Measurements from ENCODE around the gene LEFTY2. TPM values are rescaled to one million over a fixed set of nuclear protein-coding genes. Genes with fewer than 3 reads are reported as not detected.

LEFTY2 gene
- total and polyA plus RNA-seq, 9 of the 15 experiments (the other 6 are each of a cell fraction or from before 2014, with no cell fraction given): 0.04 to 0.14 TPM; not detected in 7

DNA sequence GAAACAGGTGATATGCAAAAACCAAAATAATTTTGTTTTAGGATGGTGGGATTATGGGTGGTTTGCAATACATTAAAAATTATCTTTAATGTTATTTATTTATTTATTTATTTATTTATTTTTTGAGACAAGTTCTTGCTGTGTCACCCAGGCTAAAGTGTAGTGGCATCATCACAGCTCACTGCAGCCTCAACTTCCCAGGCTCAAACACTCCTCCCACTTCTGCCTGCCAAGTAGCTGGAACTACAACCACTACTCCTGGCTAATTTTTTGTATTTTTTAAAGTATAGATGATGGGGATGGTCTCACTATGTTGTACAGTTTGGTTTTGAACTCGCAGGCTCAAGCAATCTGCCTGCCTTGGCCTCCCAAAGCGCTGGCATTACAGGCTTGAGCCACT, 10.5 kb downstream of the LEFTY2 start:
- Histone ChIP-seq H3K9me3 (replicated peaks; ENCODE audit: control insufficient read depth, insufficient read depth, low read depth, low read length) (no peaks in the 10 kb centered on the region), H3K79me2 (ENCODE audit: control insufficient read depth, insufficient read depth, low read length) (no peaks in the 10 kb centered on the region), H2AFZ (ENCODE audit: low read depth, low read length) (peak overlapping the region; percentile 80), H3K27me3 (ENCODE audit: control insufficient read depth in 2 of 2, insufficient read depth in 2 of 2, low read length in 2 of 2) (no peaks in the 10 kb centered on the region), H3K4me3 (no peak overlapping the region), H3K27ac (ENCODE audit: extremely low read depth, low read depth, low read length) (peak overlapping the region; percentile 62; the same call in 1 of the 3 replicates), H3K4me1 (replicated peaks in 1 of 2; ENCODE audit: control insufficient read depth in 2 of 2, insufficient read depth in 2 of 2, low read length in 2 of 2) (peaks cover 47 to 50% of the 10 kb centered on the region in 2 experiments), H3K9ac (ENCODE audit: insufficient read depth in 1 of 2, low read depth in 2 of 2, low read length in 2 of 2) (peak overlapping the region in 1 of 2 experiments; percentile 32; a peak in 2 of 4 replicates), H3K4me2 (ENCODE audit: insufficient read depth, low read length) (peak overlapping the region; percentile 67; the same call in 1 of the 2 replicates), H3K9me1 (ENCODE audit: control insufficient read depth, insufficient read depth, low read length) (no peaks in the 10 kb centered on the region), H4K20me1 (replicated peaks; ENCODE audit: control insufficient read depth, insufficient read depth, low read length) (no peaks in the 10 kb centered on the region), H3K36me3 (ENCODE audit: control insufficient read depth, insufficient read depth, low read length) (no peaks in the 10 kb centered on the region)
- ChIA-PET POLR2A (interaction anchor here (0.6 to 1.1 kb wide), 4 partner anchors 12 to 1425 kb away, joined by 3 to 6 read pairs (median 3); no protein-coding TSS in a partner anchor), CTCF (ENCODE audit: low intra/inter-chr PET ratio) (no interaction called here)
- intact Hi-C loops (cut with micrococcal nuclease) (no loop called here), in situ Hi-C loops (cut with MboI) (no loop called here)
- FAIRE-seq (no peak), DNase-seq (ENCODE audit: extremely low read depth in 1 of 4, low spot score in 3 of 4) (no peak), ATAC-seq (no peak)
- no TSS peak for BruUV-seq (replicated peaks)
- WGBS (ENCODE audit: insufficient coverage, low coverage, missing lambda C conversion rate): 89% methylated on average over 2 of the region's 2 CpGs
- TF ChIP-seq, protein P1, sequence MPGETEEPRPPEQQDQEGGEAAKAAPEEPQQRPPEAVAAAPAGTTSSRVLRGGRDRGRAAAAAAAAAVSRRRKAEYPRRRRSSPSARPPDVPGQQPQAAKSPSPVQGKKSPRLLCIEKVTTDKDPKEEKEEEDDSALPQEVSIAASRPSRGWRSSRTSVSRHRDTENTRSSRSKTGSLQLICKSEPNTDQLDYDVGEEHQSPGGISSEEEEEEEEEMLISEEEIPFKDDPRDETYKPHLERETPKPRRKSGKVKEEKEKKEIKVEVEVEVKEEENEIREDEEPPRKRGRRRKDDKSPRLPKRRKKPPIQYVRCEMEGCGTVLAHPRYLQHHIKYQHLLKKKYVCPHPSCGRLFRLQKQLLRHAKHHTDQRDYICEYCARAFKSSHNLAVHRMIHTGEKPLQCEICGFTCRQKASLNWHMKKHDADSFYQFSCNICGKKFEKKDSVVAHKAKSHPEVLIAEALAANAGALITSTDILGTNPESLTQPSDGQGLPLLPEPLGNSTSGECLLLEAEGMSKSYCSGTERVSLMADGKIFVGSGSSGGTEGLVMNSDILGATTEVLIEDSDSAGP (CRISPR knock-in tag; IDR thresholded peaks at IDR 0.05): no peak
- TF ChIP-seq, protein P2, sequence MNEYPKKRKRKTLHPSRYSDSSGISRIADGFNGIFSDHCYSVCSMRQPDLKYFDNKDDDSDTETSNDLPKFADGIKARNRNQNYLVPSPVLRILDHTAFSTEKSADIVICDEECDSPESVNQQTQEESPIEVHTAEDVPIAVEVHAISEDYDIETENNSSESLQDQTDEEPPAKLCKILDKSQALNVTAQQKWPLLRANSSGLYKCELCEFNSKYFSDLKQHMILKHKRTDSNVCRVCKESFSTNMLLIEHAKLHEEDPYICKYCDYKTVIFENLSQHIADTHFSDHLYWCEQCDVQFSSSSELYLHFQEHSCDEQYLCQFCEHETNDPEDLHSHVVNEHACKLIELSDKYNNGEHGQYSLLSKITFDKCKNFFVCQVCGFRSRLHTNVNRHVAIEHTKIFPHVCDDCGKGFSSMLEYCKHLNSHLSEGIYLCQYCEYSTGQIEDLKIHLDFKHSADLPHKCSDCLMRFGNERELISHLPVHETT (CRISPR knock-in tag; conservative IDR thresholded peaks at IDR 0.05 in 1 of 2, IDR thresholded peaks at IDR 0.05 in 1 of 2): no peak
- TF ChIP-seq, protein P3, sequence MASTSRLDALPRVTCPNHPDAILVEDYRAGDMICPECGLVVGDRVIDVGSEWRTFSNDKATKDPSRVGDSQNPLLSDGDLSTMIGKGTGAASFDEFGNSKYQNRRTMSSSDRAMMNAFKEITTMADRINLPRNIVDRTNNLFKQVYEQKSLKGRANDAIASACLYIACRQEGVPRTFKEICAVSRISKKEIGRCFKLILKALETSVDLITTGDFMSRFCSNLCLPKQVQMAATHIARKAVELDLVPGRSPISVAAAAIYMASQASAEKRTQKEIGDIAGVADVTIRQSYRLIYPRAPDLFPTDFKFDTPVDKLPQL (IDR thresholded peaks at IDR 0.05; ENCODE audit: extremely low read depth, insufficient read length): no peak
- TF ChIP-seq, protein P4, sequence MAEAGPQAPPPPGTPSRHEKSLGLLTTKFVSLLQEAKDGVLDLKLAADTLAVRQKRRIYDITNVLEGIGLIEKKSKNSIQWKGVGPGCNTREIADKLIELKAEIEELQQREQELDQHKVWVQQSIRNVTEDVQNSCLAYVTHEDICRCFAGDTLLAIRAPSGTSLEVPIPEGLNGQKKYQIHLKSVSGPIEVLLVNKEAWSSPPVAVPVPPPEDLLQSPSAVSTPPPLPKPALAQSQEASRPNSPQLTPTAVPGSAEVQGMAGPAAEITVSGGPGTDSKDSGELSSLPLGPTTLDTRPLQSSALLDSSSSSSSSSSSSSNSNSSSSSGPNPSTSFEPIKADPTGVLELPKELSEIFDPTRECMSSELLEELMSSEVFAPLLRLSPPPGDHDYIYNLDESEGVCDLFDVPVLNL (CRISPR knock-in tag; IDR thresholded peaks at IDR 0.05; ENCODE audit: low read depth): no peak
- TF ChIP-seq ZNF143 (CRISPR knock-in tag; IDR thresholded peaks at IDR 0.05) (no peak), RBM22 (IDR thresholded peaks at IDR 0.05; ENCODE audit: low read depth, low read length, poor library complexity, severe bottlenecking) (no peak), ZBTB2 (IDR thresholded peaks at IDR 0.05) (no peak), MTF1 (CRISPR knock-in tag; IDR thresholded peaks at IDR 0.05; ENCODE audit: borderline replicate concordance) (no peak), NR2C2 (CRISPR knock-in tag; IDR thresholded peaks at IDR 0.05) (no peak), NR2C2 (tag; IDR thresholded peaks at IDR 0.05) (no peak)
- TF ChIP-seq, protein P5, sequence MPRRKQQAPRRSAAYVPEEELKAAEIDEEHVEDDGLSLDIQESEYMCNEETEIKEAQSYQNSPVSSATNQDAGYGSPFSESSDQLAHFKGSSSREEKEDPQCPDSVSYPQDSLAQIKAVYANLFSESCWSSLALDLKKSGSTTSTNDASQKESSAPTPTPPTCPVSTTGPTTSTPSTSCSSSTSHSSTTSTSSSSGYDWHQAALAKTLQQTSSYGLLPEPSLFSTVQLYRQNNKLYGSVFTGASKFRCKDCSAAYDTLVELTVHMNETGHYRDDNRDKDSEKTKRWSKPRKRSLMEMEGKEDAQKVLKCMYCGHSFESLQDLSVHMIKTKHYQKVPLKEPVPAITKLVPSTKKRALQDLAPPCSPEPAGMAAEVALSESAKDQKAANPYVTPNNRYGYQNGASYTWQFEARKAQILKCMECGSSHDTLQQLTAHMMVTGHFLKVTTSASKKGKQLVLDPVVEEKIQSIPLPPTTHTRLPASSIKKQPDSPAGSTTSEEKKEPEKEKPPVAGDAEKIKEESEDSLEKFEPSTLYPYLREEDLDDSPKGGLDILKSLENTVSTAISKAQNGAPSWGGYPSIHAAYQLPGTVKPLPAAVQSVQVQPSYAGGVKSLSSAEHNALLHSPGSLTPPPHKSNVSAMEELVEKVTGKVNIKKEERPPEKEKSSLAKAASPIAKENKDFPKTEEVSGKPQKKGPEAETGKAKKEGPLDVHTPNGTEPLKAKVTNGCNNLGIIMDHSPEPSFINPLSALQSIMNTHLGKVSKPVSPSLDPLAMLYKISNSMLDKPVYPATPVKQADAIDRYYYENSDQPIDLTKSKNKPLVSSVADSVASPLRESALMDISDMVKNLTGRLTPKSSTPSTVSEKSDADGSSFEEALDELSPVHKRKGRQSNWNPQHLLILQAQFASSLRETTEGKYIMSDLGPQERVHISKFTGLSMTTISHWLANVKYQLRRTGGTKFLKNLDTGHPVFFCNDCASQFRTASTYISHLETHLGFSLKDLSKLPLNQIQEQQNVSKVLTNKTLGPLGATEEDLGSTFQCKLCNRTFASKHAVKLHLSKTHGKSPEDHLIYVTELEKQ (CRISPR knock-in tag; IDR thresholded peaks at IDR 0.05): no peak
